ENCODE results near the gene TCP10L.

TCP10L gene

GRCh38 chr21:32572574-32573420 is 12.5 kb downstream of the TCP10L start:
- Histone ChIP-seq H3K9me3 (ENCODE audit: severe bottlenecking) (no peaks in the 10 kb centered on the region), H3K27me3 (ENCODE audit: insufficient read depth, low read depth, severe bottlenecking) (no peaks in the 10 kb centered on the region), H3K27ac (no peak overlapping the region), H3K4me3 (ENCODE audit: low read depth, low read length) (no peak overlapping the region), H3K36me3 (peaks cover 3% of the 10 kb centered on the region; the same call in 1 of the 2 replicates)
- no peak for DNase-seq
- TF ChIP-seq, protein P1, sequence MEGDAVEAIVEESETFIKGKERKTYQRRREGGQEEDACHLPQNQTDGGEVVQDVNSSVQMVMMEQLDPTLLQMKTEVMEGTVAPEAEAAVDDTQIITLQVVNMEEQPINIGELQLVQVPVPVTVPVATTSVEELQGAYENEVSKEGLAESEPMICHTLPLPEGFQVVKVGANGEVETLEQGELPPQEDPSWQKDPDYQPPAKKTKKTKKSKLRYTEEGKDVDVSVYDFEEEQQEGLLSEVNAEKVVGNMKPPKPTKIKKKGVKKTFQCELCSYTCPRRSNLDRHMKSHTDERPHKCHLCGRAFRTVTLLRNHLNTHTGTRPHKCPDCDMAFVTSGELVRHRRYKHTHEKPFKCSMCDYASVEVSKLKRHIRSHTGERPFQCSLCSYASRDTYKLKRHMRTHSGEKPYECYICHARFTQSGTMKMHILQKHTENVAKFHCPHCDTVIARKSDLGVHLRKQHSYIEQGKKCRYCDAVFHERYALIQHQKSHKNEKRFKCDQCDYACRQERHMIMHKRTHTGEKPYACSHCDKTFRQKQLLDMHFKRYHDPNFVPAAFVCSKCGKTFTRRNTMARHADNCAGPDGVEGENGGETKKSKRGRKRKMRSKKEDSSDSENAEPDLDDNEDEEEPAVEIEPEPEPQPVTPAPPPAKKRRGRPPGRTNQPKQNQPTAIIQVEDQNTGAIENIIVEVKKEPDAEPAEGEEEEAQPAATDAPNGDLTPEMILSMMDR (IDR thresholded peaks at IDR 0.05; ENCODE audit: low read depth, low read length): no peak

DNA sequence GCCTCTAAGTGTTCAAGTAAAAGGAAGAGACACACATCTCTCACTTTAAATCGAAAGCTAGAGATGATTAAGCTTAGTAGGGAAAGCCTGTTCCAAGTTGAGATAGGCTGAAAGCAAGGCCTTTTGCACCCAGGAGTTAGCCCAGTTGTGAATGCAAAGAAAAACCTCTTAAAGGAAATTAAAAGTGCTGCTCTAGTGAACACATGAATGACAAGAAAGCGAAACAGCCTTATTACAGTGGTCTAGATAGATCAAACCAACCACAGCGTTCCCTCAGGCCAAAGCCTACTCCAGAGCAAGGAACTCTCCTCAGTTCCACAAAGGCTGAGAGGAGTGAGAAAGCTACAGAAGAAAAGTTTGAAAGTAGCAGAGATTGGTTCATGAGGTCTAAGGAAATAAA is 14.9 kb downstream of the TCP10L start:
- TF ChIP-seq, protein P1 (IDR thresholded peaks at IDR 0.05; ENCODE audit: low read depth, low read length): no peak
- Histone ChIP-seq H3K27ac (no peak overlapping the region), H3K36me3 (no peaks in the 10 kb centered on the region), H3K9me3 (ENCODE audit: severe bottlenecking) (no peaks in the 10 kb centered on the region), H3K4me3 (ENCODE audit: low read depth, low read length) (no peak overlapping the region), H3K27me3 (ENCODE audit: insufficient read depth, low read depth, severe bottlenecking) (no peaks in the 10 kb centered on the region)
- no peak for DNase-seq

DNA sequence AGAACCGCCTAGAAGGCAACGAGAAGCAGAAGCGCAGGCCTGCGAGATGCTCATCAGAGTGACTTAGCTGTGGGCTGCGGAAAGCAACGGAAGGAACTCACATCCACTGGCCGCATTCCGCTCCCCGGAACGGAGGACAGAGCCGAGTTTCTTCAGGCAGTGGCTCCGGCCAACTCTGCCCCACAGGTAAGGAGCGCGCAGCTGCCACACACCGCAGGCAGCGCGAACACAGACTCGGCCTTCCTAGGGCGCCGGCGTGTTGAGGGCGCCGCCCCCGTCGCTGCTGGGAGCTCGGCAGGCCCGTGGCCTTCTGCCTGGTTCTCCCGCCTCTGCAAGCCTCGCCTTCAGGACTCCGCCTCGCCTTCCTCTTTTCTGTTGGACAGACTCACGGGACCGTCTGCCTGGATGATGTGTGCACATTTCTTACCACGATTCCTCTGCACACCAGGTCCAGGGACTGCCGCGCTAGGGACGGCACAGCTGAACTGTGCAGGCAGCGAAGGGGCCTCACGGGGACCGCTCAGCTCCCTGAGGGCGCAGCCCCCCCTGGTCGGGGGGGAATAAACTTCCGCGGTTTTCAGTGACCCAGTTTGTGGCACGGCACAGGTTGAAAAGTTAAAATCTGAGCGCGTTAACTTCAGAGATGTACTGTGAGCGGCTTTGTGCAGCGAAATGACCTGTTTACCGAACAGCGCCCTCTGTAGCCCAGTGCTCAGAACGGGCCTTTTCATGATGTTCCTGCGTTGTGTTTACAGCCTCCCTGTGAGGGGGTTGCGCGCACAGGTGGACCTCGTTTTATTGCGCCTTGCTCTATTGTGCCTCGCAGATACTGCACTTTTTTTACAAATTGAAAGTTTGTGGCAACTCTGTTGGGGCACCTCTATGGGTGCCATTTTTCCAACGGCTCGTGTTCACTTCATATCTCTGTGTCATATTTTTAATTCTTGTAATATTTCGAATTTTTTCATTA is 15.8 kb downstream of the TCP10L start:
- peak overlapping the region; percentile 34 for H3K27ac ChIP-seq
- peak; percentile 89 for DNase-seq
- H3K36me3 ChIP-seq: no peaks in the 10 kb centered on the region
- H3K4me3 ChIP-seq (ENCODE audit: low read depth, low read length): peak overlapping the region; percentile 74
- TF ChIP-seq, protein P1 (IDR thresholded peaks at IDR 0.05; ENCODE audit: low read depth, low read length): peak; percentile 95
- peaks cover 3% of the 10 kb centered on the region for H3K9me3 ChIP-seq (ENCODE audit: severe bottlenecking)
- no peaks in the 10 kb centered on the region for H3K27me3 ChIP-seq (ENCODE audit: insufficient read depth, low read depth, severe bottlenecking)

- H3K4me3 ChIP-seq (ENCODE audit: low read depth, low read length): no peak overlapping the region
Observed at GRCh38 chr21:32567626-32568025, 17.7 kb downstream of the TCP10L start.

DNA sequence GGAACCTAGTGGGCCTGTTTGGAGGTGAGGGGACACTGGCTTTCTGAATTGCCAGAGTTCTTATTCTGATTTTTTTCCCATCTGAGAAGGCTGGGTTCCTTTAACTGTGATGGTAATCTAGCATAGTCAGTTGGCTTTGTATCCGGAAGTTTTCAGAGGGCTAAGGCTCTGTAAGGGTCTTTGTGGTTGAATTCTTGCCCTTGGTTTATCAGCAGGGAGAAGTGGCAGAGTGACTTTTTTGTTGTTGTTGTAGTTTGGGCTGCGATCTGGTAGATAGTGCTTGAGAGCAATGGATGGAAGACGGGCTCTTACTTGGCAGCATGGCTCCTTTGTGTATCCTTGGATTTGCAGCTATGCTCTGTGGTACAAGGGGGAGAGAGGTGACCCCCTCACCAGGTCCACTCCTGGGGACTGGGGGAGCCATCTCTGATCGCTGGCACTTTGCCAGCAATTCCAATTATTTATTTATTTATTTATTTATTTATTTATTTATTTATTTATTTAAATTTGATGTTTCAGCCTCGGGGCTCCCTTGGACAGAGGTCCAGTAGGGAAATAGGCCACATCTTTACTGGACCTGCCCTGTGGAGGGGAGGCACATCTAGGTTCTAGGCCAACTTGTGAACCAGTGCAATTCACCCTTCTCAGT is 18.5 kb downstream of the TCP10L start:
- TF ChIP-seq, protein P1 (IDR thresholded peaks at IDR 0.05; ENCODE audit: low read depth, low read length): no peak
- no peaks in the 10 kb centered on the region for H3K27me3 ChIP-seq (ENCODE audit: insufficient read depth, low read depth, severe bottlenecking)
- H3K9me3 ChIP-seq (ENCODE audit: severe bottlenecking): peaks cover 3% of the 10 kb centered on the region
- DNase-seq: no peak
- H3K36me3 ChIP-seq: no peaks in the 10 kb centered on the region
- no peak overlapping the region for H3K4me3 ChIP-seq (ENCODE audit: low read depth, low read length)
- no peak overlapping the region for H3K27ac ChIP-seq

More at GRCh38 chr21:32567626-32568025, 17.7 kb downstream of the TCP10L start:
- H3K9me3 ChIP-seq (ENCODE audit: severe bottlenecking): peaks cover 3% of the 10 kb centered on the region
- H3K27me3 ChIP-seq (ENCODE audit: insufficient read depth, low read depth, severe bottlenecking): no peaks in the 10 kb centered on the region
- no peak overlapping the region for H3K27ac ChIP-seq
- H3K36me3 ChIP-seq: no peaks in the 10 kb centered on the region
- TF ChIP-seq, protein P1 (IDR thresholded peaks at IDR 0.05; ENCODE audit: low read depth, low read length): no peak
- no peak for DNase-seq

Measured in WERI-Rb-1 (cell line).